Erythroblast (primary cell): Measurements from ENCODE around the gene DMRTB1.

ENCODE experiments used
- GATA1 ChIP-seq: IDR thresholded peaks from 2 replicates; pipeline ENCODE4 v1.6.1; 2011; ENCODE audit warnings: low read depth, mild to moderate bottlenecking, control low read depth, low read length, moderate library complexity
- POLR2A ChIP-seq: IDR thresholded peaks from 2 replicates; pipeline ENCODE4 v1.6.1; 2011; ENCODE audit warnings: mild to moderate bottlenecking, low read length

DNA sequence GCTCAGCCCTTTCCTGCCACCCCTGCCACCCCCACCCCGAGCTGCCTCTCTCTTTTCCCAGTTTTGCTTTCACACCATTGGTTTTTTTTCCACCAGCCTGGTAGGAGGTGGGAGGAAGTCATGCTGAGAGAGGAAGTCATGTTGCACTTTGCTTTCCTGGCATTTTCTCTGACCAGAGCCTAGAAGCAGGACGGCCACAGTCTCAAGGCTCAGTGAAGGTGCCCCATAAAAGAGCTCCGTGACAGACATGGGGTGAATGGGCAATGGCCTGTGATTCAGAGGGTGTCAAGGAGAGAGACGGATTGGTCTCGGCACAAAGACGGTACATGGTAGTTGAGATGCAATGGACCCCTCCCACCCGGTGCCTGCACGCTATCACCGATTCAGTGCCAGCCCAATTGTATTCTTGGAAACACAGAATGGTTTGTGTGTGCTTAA is 42.1 kb upstream of the DMRTB1 start:
- TF ChIP-seq POLR2A (no peak), GATA1 (no peak)
